ENCODE data around the gene SNTB2.

DNA sequence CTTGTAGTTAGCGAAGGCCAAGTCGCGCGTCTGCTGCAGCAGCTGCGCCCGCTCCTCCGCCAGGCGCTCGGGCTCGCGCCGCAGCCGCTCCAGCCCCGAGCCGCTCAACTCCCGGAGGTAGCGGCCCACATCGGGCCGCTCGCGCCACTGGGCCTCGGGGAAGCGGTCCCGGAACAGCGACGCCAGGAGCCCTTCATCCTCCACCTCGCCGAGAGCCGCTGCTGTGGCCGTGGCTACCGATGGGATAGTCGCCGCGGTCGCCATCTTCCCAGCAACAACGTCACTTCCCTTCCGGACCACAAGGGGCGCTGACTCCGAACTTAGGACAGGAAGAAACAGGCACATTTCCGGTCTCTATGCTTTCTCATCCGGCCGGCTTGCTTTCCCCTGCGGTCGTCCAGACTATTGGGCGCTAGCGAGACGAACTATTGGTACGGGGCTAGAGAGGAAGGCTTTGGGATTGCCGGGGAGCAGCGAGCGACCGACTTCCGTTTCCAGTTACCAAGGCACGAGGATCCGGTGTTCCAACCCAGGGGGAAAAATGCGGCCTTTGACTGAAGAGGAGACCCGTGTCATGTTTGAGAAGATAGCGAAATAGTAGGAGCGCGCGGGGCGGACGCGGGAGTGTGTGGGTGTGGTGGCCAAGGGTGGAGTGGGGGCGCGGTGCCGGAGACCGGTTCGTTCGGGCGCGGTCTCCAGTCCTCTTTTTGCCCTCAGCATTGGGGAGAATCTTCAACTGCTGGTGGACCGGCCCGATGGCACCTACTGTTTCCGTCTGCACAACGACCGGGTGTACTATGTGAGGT is 152.5 kb downstream of the SNTB2 start, which contains the start of the genes COG8 and NIP7:
- peak; percentile 93 for TF ChIP-seq POLR2A (IDR thresholded peaks at IDR 0.05; ENCODE audit: low read depth, low read length)
- TF ChIP-seq POLR2AphosphoS5 (IDR thresholded peaks at IDR 0.05; ENCODE audit: low read depth, low read length) = peak; percentile 82
- TF ChIP-seq TAF1 (IDR thresholded peaks at IDR 0.05; ENCODE audit: borderline replicate concordance, low read depth, low read length) = peak; percentile 90

Measured in GM12892 (cell line).